Measurements from ENCODE around the gene COL25A1.

DNA sequence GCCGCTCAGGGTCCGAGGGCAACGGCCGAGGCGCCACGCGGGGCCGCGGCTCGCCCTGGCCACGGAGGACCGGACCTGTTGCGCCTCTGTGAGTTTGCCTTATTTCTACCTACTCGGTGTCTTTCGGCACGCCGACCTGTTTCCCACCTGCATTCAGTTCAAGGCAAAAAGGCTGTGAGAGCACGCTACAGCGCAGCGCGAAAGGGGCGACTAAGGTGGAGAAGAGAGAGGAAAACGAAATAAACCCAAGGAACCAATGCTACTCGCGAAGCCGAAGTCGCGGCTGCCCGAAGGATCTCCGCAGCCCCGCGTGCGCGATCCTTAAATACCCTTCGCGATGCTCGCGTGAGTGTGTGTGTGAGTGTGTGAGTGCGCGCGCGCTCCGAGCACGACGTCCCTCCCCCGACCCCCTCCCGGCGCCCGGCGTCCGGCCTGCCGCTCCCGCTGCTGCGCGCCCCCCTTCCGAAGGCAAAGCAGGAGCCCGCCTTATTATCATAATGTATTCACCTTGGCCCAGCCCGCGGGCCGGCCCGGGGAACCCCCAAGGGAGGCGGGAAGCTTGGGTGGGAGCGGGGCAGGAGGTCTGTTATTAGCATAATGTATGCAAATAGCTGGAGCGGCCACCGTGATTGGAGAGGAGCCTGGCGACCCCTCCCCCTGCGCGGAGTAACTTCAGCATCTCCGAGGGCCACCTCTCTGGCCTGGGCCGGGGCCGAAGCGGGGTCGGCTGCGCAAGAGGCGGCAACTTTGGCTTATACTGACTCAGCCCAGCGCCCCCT, at the start of gene COL25A1:
- TF ChIP-seq, protein P1, sequence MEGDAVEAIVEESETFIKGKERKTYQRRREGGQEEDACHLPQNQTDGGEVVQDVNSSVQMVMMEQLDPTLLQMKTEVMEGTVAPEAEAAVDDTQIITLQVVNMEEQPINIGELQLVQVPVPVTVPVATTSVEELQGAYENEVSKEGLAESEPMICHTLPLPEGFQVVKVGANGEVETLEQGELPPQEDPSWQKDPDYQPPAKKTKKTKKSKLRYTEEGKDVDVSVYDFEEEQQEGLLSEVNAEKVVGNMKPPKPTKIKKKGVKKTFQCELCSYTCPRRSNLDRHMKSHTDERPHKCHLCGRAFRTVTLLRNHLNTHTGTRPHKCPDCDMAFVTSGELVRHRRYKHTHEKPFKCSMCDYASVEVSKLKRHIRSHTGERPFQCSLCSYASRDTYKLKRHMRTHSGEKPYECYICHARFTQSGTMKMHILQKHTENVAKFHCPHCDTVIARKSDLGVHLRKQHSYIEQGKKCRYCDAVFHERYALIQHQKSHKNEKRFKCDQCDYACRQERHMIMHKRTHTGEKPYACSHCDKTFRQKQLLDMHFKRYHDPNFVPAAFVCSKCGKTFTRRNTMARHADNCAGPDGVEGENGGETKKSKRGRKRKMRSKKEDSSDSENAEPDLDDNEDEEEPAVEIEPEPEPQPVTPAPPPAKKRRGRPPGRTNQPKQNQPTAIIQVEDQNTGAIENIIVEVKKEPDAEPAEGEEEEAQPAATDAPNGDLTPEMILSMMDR (IDR thresholded peaks at IDR 0.05; ENCODE audit: low read depth, low read length): no peak
- no peak for TF ChIP-seq EZH2phosphoT487 (IDR thresholded peaks at IDR 0.05; ENCODE audit: low read depth)
